ENCODE measurements around the gene SLC22A5.

SLC22A5 gene

DNA sequence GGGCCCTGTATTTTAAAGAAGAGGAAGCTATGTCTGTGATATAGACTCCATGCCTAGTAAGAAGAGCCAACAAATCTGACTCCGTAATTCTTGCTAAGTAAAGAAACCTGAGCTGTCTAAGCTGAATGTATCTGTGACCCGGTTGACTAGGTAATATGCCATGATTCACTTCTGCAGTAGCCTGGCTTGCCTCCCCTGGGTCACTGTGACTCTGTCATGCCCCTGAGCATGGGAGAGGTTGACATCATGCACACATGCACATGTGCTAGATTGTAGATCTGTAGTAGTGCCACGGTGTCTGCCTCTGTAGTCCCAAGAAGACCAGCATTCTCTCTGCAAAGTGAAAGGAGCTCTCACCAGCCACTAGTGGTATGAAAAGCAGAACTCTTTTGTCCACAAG lies 9.1 kb downstream of the SLC22A5 start:
- H3K27ac ChIP-seq (ENCODE audit: low read depth, low read length, severe bottlenecking), result no peak overlapping the region
- H3K36me3 ChIP-seq (ENCODE audit: control insufficient read depth, insufficient read depth, low read length), result no peaks in the 10 kb centered on the region
- H3K4me1 ChIP-seq (ENCODE audit: control insufficient read depth, insufficient read depth, low read length, poor library complexity, severe bottlenecking), result no peaks in the 10 kb centered on the region
- no peak overlapping the region for H3K4me3 ChIP-seq (ENCODE audit: extremely low read depth, insufficient read depth, low read length, poor library complexity, severe bottlenecking)
- no peaks in the 10 kb centered on the region for H3K9me3 ChIP-seq (ENCODE audit: control insufficient read depth, low read length)
- 94 to 97% methylated on average over 3 of the region's 3 CpGs for WGBS, 2 experiments (ENCODE audit: insufficient coverage in 2 of 2)

- Histone ChIP-seq H3K4me3 (ENCODE audit: extremely low read depth, insufficient read depth, low read length, poor library complexity, severe bottlenecking) (no peak overlapping the region), H3K27ac (ENCODE audit: low read depth, low read length, severe bottlenecking) (no peak overlapping the region), H3K4me1 (ENCODE audit: control insufficient read depth, insufficient read depth, low read length, poor library complexity, severe bottlenecking) (no peaks in the 10 kb centered on the region), H3K9me3 (ENCODE audit: control insufficient read depth, low read length) (no peaks in the 10 kb centered on the region), H3K36me3 (ENCODE audit: control insufficient read depth, insufficient read depth, low read length) (no peaks in the 10 kb centered on the region)
- 89 to 91% methylated on average over 6 of the region's 6 CpGs for WGBS, 2 experiments (ENCODE audit: insufficient coverage in 2 of 2)
Measured at GRCh38 chr5:132380047-132380446, 10.5 kb downstream of the SLC22A5 start.

DNA sequence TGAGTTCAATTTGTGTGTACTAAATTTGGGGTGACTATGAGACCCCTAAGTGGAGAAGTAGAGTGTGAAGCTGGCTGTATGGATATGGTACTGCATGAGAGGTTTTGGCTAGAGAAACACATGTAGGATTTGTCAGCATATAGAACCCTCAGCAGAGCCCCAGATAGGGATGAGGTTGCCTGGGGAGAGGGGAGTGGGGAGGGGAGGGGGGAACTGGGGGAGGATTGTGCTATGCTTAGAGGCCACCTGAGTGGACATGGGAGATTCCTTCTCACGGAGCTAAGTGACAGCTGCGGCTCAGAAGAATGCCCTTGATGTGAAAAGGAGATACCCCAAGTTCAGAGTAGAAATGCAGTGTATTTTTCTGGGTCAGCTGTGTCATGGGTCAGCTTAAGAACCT lies 11.2 kb downstream of the SLC22A5 start:
- 84 to 93% methylated on average over 2 of the region's 2 CpGs for WGBS, 2 experiments (ENCODE audit: insufficient coverage in 2 of 2)
- Histone ChIP-seq H3K27ac (ENCODE audit: low read depth, low read length, severe bottlenecking) (no peak overlapping the region), H3K4me3 (ENCODE audit: extremely low read depth, insufficient read depth, low read length, poor library complexity, severe bottlenecking) (no peak overlapping the region), H3K4me1 (ENCODE audit: control insufficient read depth, insufficient read depth, low read length, poor library complexity, severe bottlenecking) (no peaks in the 10 kb centered on the region), H3K9me3 (ENCODE audit: control insufficient read depth, low read length) (no peaks in the 10 kb centered on the region), H3K36me3 (ENCODE audit: control insufficient read depth, insufficient read depth, low read length) (no peaks in the 10 kb centered on the region)

DNA sequence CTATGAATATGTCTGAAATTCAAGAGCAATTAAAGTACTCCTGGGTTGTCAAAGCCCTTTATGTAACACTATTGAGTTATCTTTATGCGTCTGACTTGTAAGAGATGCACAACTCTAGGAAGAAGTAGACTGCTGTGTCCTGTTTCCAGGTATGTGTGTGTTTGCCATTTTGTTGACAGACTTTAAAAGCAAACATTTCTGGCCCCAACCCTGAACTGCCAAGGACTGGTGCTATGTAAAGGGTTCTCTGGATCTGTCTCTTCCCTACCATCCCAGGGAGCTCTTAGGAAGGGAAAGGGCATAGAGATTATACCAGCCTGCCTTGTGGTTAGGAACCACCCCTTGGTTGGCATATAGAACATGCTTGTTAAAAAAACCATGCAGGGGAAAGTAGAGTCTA lies 12.1 kb downstream of the SLC22A5 start:
- 100% methylated on average over 1 of the region's 1 CpG; no CpG with 5 or more reads in 1 of the 2 experiments for WGBS, 2 experiments (ENCODE audit: insufficient coverage in 2 of 2)
- Histone ChIP-seq H3K27ac (ENCODE audit: low read depth, low read length, severe bottlenecking) (no peak overlapping the region), H3K4me1 (ENCODE audit: control insufficient read depth, insufficient read depth, low read length, poor library complexity, severe bottlenecking) (peaks cover under 1% of the 10 kb centered on the region), H3K9me3 (ENCODE audit: control insufficient read depth, low read length) (no peaks in the 10 kb centered on the region), H3K4me3 (ENCODE audit: extremely low read depth, insufficient read depth, low read length, poor library complexity, severe bottlenecking) (no peak overlapping the region), H3K36me3 (ENCODE audit: control insufficient read depth, insufficient read depth, low read length) (no peaks in the 10 kb centered on the region)

DNA sequence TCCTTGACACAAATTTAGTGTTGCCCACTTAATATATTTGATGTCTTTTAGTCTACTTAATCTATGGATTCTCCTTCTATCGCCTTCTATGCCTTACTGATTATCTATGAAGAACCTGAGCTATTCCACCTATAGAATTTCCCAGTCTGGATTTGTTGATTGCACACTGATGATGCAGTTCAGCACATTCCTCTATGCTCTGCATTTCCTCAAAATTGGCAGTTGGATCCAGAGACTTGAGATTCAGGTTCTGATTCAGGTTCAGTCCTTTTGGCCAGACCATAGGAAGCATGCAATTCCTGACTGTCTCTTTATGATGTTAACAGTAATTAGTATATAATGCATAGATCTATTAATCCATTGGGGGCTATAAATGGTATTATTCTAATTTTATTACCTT lies 13.8 kb downstream of the SLC22A5 start:
- 60 to 100% methylated on average over 1 of the region's 1 CpG for WGBS, 2 experiments (ENCODE audit: insufficient coverage in 2 of 2)
- H3K4me1 ChIP-seq (ENCODE audit: control insufficient read depth, insufficient read depth, low read length, poor library complexity, severe bottlenecking), result peaks cover 11% of the 10 kb centered on the region
- H3K4me3 ChIP-seq (ENCODE audit: extremely low read depth, insufficient read depth, low read length, poor library complexity, severe bottlenecking), result no peak overlapping the region
- H3K36me3 ChIP-seq (ENCODE audit: control insufficient read depth, insufficient read depth, low read length), result no peaks in the 10 kb centered on the region
- H3K27ac ChIP-seq (ENCODE audit: low read depth, low read length, severe bottlenecking), result no peak overlapping the region
- H3K9me3 ChIP-seq (ENCODE audit: control insufficient read depth, low read length), result no peaks in the 10 kb centered on the region

DNA sequence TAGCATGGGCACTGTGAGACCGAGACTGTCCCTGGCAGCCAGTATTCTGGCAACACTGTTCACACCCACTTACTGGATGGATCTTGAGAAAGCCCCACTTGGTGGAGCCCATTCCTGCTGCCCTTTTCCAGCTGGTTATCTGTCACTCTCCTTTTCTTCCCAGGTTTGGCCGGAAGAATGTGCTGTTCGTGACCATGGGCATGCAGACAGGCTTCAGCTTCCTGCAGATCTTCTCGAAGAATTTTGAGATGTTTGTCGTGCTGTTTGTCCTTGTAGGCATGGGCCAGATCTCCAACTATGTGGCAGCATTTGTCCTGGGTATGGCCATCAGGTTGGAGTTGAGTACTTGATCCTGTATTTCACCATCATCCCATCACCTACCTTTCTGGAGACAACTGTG lies 14.5 kb downstream of the SLC22A5 start:
- Histone ChIP-seq H3K9me3 (ENCODE audit: control insufficient read depth, low read length) (no peaks in the 10 kb centered on the region), H3K36me3 (ENCODE audit: control insufficient read depth, insufficient read depth, low read length) (no peaks in the 10 kb centered on the region)
- WGBS, 2 experiments (ENCODE audit: insufficient coverage in 2 of 2), result 94 to 97% methylated on average over 3 to 5 of the region's 5 CpGs

DNA sequence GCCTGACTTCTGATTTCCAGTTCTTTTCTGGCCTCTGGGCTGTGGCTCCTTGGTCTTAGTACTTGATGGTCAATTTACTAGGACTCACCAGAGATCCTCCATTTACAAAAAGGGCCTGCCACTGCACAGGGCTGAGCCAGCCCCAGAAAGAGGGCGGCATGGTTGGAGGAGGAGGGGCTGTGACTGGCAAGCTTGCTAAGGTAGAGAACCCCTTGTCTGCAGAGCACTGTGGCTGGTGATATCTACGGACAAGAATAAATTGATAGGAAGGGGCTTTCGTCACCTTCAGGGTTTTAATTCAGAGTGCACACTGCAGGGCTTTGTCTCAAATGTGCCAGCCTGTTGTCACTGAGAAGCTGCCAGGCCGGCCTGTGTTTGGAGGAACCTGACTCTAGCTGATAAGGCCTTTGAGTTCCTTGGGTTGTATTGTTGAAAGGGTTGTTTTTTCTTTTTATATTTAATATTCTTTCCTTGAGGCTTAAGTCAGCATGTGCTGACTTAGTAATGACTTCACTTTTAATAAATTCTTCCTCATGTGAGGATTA lies 15.1 kb downstream of the SLC22A5 start:
- Histone ChIP-seq H3K4me3 (ENCODE audit: extremely low read depth, insufficient read depth, low read length, poor library complexity, severe bottlenecking) (no peak overlapping the region), H3K27ac (ENCODE audit: low read depth, low read length, severe bottlenecking) (no peak overlapping the region), H3K9me3 (ENCODE audit: control insufficient read depth, low read length) (no peaks in the 10 kb centered on the region), H3K36me3 (ENCODE audit: control insufficient read depth, insufficient read depth, low read length) (no peaks in the 10 kb centered on the region), H3K4me1 (ENCODE audit: control insufficient read depth, insufficient read depth, low read length, poor library complexity, severe bottlenecking) (peaks cover 24% of the 10 kb centered on the region)
- WGBS, 2 experiments (ENCODE audit: insufficient coverage in 2 of 2), result 78 to 90% methylated on average over 4 of the region's 4 CpGs

More for the DNA sequence above, 14.5 kb downstream of the SLC22A5 start:
- Histone ChIP-seq H3K4me3 (ENCODE audit: extremely low read depth, insufficient read depth, low read length, poor library complexity, severe bottlenecking) (no peak overlapping the region), H3K4me1 (ENCODE audit: control insufficient read depth, insufficient read depth, low read length, poor library complexity, severe bottlenecking) (peaks cover 18% of the 10 kb centered on the region), H3K27ac (ENCODE audit: low read depth, low read length, severe bottlenecking) (no peak overlapping the region)

GRCh38 chr5:132385326-132386105 lies 16.0 kb downstream of the SLC22A5 start:
- H3K4me3 ChIP-seq (ENCODE audit: extremely low read depth, insufficient read depth, low read length, poor library complexity, severe bottlenecking), result no peak overlapping the region
- WGBS, 2 experiments (ENCODE audit: insufficient coverage in 2 of 2), result 71 to 82% methylated on average over 9 of the region's 9 CpGs

GRCh38 chr5:132386644-132387286 lies 17.3 kb downstream of the SLC22A5 start:
- H3K9me3 ChIP-seq (ENCODE audit: control insufficient read depth, low read length), result no peaks in the 10 kb centered on the region
- H3K4me1 ChIP-seq (ENCODE audit: control insufficient read depth, insufficient read depth, low read length, poor library complexity, severe bottlenecking), result peaks cover 42% of the 10 kb centered on the region
- H3K36me3 ChIP-seq (ENCODE audit: control insufficient read depth, insufficient read depth, low read length), result no peaks in the 10 kb centered on the region
- 35 to 50% methylated on average over 5 to 6 of the region's 10 CpGs for WGBS, 2 experiments (ENCODE audit: insufficient coverage in 2 of 2)
- H3K4me3 ChIP-seq (ENCODE audit: extremely low read depth, insufficient read depth, low read length, poor library complexity, severe bottlenecking), result no peak overlapping the region
- H3K27ac ChIP-seq (ENCODE audit: low read depth, low read length, severe bottlenecking), result no peak overlapping the region

More at GRCh38 chr5:132385326-132386105, 16.0 kb downstream of the SLC22A5 start:
- no peaks in the 10 kb centered on the region for H3K36me3 ChIP-seq (ENCODE audit: control insufficient read depth, insufficient read depth, low read length)
- no peak overlapping the region for H3K27ac ChIP-seq (ENCODE audit: low read depth, low read length, severe bottlenecking)
- no peaks in the 10 kb centered on the region for H3K9me3 ChIP-seq (ENCODE audit: control insufficient read depth, low read length)
- peaks cover 32% of the 10 kb centered on the region for H3K4me1 ChIP-seq (ENCODE audit: control insufficient read depth, insufficient read depth, low read length, poor library complexity, severe bottlenecking)

DNA sequence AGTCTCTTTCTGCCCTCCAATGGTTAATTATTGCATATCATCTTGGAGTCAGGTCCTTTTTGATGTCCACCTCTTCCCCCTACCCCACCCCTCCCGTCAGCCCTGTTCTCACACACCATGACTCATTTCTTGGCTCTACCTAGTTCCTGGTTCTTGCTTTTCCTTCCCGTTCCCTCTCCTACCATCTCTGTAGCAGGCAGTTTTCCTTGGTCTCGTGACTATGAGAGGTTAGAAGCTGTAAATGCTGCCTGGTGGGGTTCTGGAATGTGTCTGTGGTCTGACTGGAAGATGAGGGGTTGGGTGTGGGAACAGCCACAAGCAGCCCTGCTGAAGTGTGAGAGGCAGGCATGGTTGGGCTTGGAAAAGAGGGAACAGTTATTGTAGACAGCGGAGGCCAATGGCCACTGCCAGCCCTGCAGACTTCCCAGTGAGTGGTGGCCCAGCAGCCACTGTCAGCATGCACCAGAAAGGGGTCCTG lies 18.2 kb downstream of the SLC22A5 start:
- H3K27ac ChIP-seq (ENCODE audit: low read depth, low read length, severe bottlenecking), result peak overlapping the region; percentile 89
- WGBS, 2 experiments (ENCODE audit: insufficient coverage in 2 of 2), result 55 to 100% methylated on average over 2 to 3 of the region's 4 CpGs

More for the DNA sequence above, 18.2 kb downstream of the SLC22A5 start:
- H3K9me3 ChIP-seq (ENCODE audit: control insufficient read depth, low read length), result no peaks in the 10 kb centered on the region
- no peak overlapping the region for H3K4me3 ChIP-seq (ENCODE audit: extremely low read depth, insufficient read depth, low read length, poor library complexity, severe bottlenecking)
- H3K4me1 ChIP-seq (ENCODE audit: control insufficient read depth, insufficient read depth, low read length, poor library complexity, severe bottlenecking), result peaks cover 42% of the 10 kb centered on the region
- H3K36me3 ChIP-seq (ENCODE audit: control insufficient read depth, insufficient read depth, low read length), result no peaks in the 10 kb centered on the region

All from mesodermal cell (in vitro differentiated cells).